Vagina (tissue), 2 donors: ENCODE data around the gene TWIST2.

Source experiments
- CTCF ChIP-seq, 3 experiments: fragments of 450-650 bp in 2 of 3; fragments of 200-600 bp in 1 of 3; sonication (generic) in 1 of 3; IDR thresholded peaks; one replicate each; pipeline ENCODE4 v1.5.1; 2017 to 2019; ENCODE audit warnings: antibody characterized with exemption in 3 of 3, mild to moderate bottlenecking in 2 of 3, moderate library complexity in 2 of 3
- POLR2A ChIP-seq, 2 donors: fragments of 450-650 bp; IDR thresholded peaks; one replicate each; pipeline ENCODE4 v1.6.1; 2017; ENCODE audit warnings: antibody characterized with exemption in 2 of 2, mild to moderate bottlenecking in 2 of 2, moderate library complexity in 2 of 2
- POLR2AphosphoS5 ChIP-seq, 2 donors: sonication (generic); formaldehyde crosslinking; IDR thresholded peaks; one replicate each; pipeline ENCODE4 v1.9.0; 2017; ENCODE audit warnings: antibody characterized with exemption in 2 of 2, mild to moderate bottlenecking in 2 of 2, low read depth in 1 of 2; ENCODE audit not compliant: insufficient read depth in 1 of 2

- no peak for TF ChIP-seq CTCF (IDR thresholded peaks at IDR 0.05)
- no peak for TF ChIP-seq POLR2AphosphoS5 (IDR thresholded peaks at IDR 0.05; ENCODE audit: insufficient read depth in 1 of 2, low read depth in 1 of 2)
- no peak for TF ChIP-seq POLR2A (IDR thresholded peaks at IDR 0.05)
Observed at GRCh38 chr2:238897911-238898311, 50.0 kb downstream of the TWIST2 start.
